ENCODE results near the gene EOGT. TPM values are rescaled to one million over a fixed set of nuclear protein-coding genes. Genes with fewer than 3 reads are reported as not detected.

EOGT gene
- polyA plus RNA-seq (2012; ENCODE audit: insufficient read depth, insufficient read length, low read depth): 3.4 TPM

DNA sequence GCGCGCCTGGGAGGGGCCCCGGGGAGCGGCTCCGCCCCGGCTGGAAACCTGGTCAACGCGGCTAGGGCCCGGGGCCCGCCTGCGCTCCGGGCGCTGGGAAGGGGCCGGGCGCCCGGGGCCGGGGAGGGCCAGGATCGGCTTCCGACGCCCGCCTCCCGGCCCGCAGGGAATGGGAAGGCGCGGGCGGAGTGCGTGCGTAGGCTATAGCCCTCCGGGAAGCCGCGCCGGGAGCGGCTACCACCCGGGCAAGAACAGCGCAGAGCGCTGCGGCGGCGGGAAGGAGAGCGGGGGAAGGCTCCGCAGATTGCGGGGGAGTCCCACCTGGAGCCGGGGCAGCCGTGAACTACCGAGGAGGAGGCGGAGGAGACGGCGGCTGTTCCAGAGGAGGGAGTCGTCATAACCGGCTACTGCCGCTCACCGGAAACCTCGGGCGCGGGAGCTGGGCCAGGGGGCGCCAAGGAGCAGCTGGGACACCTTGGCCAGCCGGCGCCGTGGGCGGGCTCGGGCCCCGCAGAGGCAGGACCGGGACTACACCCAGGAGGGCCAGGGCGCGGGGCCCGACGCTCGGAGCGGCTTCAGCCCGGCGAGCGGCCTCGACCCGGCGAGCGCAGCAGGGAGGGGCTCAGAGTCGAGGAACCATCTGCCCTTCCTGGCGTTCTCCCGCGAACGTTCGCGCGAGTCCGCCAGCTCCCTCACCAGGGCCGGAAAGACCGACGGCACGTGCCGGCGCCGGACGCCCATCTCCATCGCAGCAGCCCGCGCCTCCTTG, at the start of gene EOGT:
EOGT (minus strand) TSS at position 432 of the 769 bp plus-strand sequence. CDS start 3,838 bp downstream, outside the sequence.
- H3K9me3 ChIP-seq: no peaks in the 10 kb centered on the region
- no peaks in the 10 kb centered on the region for H3K27me3 ChIP-seq
- peak; percentile 94 for DNase-seq
- peaks cover 5% of the 10 kb centered on the region for H3K36me3 ChIP-seq
- peak within 1 kb of the TSS; percentile 74 for H3K4me3 ChIP-seq (ENCODE audit: low read depth, low read length)
- TF ChIP-seq, protein P1, sequence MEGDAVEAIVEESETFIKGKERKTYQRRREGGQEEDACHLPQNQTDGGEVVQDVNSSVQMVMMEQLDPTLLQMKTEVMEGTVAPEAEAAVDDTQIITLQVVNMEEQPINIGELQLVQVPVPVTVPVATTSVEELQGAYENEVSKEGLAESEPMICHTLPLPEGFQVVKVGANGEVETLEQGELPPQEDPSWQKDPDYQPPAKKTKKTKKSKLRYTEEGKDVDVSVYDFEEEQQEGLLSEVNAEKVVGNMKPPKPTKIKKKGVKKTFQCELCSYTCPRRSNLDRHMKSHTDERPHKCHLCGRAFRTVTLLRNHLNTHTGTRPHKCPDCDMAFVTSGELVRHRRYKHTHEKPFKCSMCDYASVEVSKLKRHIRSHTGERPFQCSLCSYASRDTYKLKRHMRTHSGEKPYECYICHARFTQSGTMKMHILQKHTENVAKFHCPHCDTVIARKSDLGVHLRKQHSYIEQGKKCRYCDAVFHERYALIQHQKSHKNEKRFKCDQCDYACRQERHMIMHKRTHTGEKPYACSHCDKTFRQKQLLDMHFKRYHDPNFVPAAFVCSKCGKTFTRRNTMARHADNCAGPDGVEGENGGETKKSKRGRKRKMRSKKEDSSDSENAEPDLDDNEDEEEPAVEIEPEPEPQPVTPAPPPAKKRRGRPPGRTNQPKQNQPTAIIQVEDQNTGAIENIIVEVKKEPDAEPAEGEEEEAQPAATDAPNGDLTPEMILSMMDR (IDR thresholded peaks at IDR 0.05; ENCODE audit: low read depth, low read length): peak; percentile 62
- H3K4me1 ChIP-seq: peaks cover 11% of the 10 kb centered on the region; the same call in 1 of the 2 replicates

GRCh38 chr3:69059688-69060087, 46.2 kb upstream of the EOGT start:
- Histone ChIP-seq H3K36me3 (peaks cover 46% of the 10 kb centered on the region), H3K4me1 (no peaks in the 10 kb centered on the region), H3K27me3 (no peaks in the 10 kb centered on the region), H3K9me3 (no peaks in the 10 kb centered on the region), H3K4me3 (ENCODE audit: low read depth, low read length) (no peak overlapping the region)
- TF ChIP-seq, protein P1 (IDR thresholded peaks at IDR 0.05; ENCODE audit: low read depth, low read length): no peak
- DNase-seq: no peak

GRCh38 chr3:69058947-69059224, 45.4 kb upstream of the EOGT start:
- Histone ChIP-seq H3K36me3 (peaks cover 46% of the 10 kb centered on the region), H3K27me3 (no peaks in the 10 kb centered on the region), H3K4me1 (no peaks in the 10 kb centered on the region), H3K9me3 (no peaks in the 10 kb centered on the region), H3K4me3 (ENCODE audit: low read depth, low read length) (no peak overlapping the region)
- TF ChIP-seq, protein P1 (IDR thresholded peaks at IDR 0.05; ENCODE audit: low read depth, low read length): no peak
- DNase-seq: no peak

DNA sequence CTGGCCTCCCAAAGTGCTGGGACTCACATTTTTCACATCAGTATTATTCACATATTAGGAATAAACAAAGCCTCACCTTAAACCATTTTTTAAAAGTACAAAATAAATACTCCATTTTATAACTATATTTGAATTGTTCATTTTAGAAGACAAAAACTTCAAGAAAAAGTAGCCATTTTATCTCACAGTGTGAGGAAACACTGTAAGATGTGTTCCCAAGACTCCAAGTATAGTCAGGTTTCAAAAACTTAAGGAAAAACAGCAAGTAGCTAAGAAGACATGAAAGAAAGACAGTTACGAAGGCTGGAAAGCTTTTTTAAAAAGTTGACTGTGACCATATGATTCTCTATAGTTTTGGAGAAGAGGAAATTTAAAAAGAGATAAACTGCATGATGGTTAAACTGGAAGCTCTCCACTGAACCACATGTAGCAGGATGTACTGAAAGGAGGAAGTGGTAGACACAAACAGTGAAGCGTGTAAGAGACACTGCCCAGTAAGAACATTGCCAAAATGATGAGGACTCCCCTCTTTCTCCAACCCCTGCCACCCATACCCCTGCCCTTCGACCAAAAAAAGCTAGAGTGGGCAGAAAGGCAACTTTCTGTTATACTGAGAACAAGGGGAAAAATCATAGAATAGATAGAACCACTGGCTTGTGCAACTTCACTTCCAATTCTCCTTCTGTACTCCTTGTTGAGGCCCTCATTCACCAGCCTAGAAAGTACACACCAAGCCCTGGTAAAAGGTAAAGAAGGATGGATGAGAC, 44.9 kb upstream of the EOGT start:
- Histone ChIP-seq H3K4me3 (ENCODE audit: low read depth, low read length) (no peak overlapping the region), H3K9me3 (no peaks in the 10 kb centered on the region), H3K36me3 (peaks cover 43% of the 10 kb centered on the region), H3K27me3 (no peaks in the 10 kb centered on the region), H3K4me1 (no peaks in the 10 kb centered on the region)
- no peak for DNase-seq
- TF ChIP-seq, protein P1 (IDR thresholded peaks at IDR 0.05; ENCODE audit: low read depth, low read length): no peak

DNA sequence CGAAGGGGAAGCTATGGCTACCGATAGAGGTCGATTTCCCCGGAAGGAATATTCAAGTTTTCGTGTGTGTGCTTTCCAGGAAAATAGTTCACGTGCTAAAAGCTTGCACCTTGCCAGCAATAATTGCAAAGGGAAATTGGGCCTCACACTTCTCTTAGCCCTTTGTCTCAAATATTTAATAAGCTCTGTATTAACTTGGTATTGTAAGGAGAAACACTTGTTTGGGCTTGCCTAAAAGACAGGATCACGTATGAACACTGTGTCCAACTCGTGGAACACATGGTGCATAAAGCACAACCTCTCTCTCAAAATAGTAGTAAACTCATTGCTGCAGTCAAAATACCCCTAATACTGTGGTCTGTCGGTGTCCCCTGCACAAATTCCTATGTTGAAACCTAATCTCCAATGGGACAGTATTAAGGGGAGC, 39.0 kb upstream of the EOGT start:
- Histone ChIP-seq H3K27me3 (no peaks in the 10 kb centered on the region), H3K4me3 (ENCODE audit: low read depth, low read length) (peak overlapping the region; percentile 98), H3K4me1 (no peaks in the 10 kb centered on the region), H3K9me3 (no peaks in the 10 kb centered on the region), H3K36me3 (peaks cover 20% of the 10 kb centered on the region)
- DNase-seq: no peak
- TF ChIP-seq, protein P1 (IDR thresholded peaks at IDR 0.05; ENCODE audit: low read depth, low read length): no peak

All from BE2C (cell line).